ENCODE measurements around the gene MISP.

GRCh38 chr19:736125-736524 is 14.8 kb upstream of the MISP start:
- TF ChIP-seq EP300 (IDR thresholded peaks at IDR 0.05; ENCODE audit: low read depth) (no peak), CTCF (IDR thresholded peaks at IDR 0.05) (no peak), POLR2A (IDR thresholded peaks at IDR 0.05) (no peak)

All from transverse colon (tissue), 3 donors.